ENCODE measurements around the gene PRG2.

PRG2 gene, protein sequence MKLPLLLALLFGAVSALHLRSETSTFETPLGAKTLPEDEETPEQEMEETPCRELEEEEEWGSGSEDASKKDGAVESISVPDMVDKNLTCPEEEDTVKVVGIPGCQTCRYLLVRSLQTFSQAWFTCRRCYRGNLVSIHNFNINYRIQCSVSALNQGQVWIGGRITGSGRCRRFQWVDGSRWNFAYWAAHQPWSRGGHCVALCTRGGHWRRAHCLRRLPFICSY
- 0 to 0.32 (median 0.19) reads per million in 3 experiments for total RNA-seq

- no peak for DNase-seq
These were observed at the start of gene PRG2 for GRCh38 chr11:57390535-57390934. PRG2 (minus strand) TSS chr11:57390650; CDS start chr11:57389944, 706 bp downstream.

- no peak for DNase-seq
These were observed 49.3 kb upstream of the PRG2 start for GRCh38 chr11:57439786-57440185.

DNA sequence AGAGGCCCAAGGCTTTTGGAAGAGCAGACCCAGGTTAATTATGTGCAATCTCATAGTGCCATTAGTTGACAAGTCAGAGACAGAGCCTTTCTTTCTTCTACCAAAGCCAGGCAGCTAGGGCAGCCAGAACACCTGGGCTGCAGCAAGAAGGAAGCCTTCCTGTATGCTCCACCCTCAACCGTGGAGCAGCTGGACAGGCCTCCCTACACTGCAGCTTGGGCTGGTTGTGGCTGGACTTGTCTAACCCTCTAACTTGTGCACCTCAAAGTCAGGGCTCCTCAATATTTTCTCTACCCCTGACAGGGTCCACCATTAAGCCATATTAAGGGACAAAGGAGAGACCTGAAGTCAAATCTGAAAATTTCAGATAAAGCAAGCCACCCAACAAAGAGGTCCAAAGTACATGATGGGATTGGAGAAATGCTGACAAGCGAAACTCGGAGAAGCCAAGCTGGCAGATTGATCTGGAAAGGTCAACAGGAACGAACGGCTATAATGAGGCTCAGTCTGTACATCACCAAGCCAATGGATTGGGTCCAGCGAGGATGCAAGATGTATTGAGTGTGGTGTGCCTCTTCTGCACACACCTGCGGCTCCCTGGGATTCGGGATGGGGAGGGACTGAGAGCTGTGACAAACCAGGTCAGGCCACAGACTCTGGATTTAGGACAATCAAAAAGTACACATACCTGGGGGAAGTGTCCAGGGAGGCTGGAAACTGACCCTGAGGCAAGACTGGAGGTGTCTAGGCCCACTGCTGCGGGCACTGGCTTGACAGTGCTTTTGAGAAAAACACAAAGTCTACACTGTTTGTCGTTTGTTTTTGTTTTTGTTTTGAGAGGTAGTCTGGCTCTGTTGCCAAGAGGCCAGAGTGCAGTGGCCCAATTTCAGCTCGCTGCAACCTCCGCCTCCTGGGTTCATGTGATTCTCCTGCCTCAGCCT lies 48.2 kb upstream of the PRG2 start:
- DNase-seq: no peak

GRCh38 chr11:57436031-57436430 lies 45.6 kb upstream of the PRG2 start:
- DNase-seq: no peak

DNA sequence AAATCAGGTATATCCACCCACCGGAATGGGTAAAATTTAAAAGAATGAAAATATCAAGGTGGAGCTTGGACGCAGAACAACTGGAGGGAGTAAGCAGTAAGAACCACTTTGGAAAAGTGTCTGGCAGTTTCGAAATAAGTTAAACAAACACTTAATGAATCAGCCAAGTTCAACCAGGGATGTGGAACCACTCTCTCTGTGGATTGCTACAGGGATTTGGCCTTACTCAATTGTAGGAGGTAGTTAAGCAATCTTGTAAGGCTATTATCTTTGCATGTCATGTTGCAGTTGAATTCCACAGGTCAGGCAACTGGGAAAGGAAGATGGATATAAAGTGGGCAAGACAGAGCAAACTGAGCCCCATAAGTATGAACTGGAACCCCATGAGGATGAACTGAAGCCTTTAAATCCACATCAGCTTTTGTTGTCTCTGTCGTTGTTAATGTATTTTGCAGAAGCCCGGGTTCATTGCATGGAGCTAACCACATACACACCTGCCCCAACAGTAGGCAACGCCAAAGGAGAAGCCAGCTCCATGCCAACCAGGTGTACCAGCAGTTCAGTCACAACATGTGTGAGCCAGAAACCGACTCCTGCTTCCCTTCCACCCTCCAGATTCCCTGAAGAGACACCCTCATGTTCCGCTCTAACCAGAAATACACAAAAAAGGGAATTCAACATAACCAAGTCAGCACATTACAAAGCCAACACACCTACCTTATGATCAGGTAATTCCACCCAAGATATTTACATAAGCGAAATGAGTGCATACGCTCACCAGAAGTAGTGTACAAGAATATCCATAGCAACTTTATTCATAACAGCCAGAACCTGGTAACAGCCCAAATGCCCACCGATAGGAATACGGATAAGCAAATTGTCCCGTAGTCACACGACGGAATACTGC lies 44.4 kb upstream of the PRG2 start:
- no peak for DNase-seq

DNA sequence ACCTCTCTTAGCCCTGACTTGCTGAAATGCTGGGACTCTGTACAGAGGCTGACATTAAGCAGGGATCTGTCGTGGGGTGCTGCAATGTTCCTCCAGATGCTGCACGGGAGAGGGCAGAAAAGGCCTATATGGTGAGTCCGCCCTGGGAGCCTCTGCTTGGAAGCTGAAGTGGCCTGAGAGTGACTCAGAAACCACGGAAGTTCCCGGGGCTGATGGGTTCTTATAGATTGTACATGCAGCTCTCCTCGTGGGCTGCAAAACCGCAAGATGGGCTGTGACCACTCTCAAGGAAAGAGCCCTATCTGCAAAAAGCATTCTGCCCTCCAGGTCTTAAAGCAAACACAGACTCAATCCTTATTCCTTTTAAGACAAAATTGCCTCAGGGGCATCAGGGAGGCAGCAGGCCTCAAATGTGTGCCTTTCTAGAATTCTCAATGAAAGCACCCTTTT lies 42.3 kb upstream of the PRG2 start:
- DNase-seq: no peak

DNA sequence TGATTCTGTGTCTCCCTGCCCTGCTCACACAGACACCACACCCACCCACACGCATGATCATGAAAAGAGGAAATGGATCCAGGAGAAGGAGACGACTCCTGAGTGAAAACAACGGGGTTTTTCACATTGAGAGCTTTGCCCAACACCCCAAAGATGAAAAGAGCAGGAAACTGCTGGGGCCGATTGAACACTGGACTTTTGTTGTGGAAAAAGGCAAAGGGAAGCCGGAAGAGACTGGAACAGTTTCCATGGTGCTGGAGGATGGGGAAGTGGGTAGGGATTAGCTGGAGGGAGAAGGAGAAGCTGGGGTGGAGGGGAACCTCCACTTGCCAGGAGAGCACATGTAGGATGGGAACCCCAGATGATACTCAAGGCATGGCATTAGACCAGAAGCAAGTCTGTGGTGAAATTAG lies 41.7 kb upstream of the PRG2 start:
- no peak for DNase-seq

DNA sequence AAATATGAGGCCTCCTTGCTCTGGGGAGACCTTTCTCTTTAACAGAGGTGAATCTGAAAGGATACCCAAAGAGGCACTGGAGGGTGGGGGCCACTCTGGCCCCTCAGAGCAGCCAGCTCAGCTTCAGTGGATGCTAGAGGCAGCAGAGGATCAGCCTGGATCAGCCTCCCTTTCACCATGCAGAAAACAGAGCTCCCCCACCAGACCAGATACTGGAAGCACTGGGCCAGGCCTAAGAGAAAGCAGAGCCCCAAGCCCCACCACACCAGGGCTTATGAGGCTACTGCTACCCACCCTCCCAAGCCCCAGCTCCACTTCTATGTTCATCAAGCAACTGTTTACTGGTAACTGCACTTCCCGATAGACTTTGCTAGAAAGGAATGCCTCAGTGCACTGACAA lies 40.5 kb upstream of the PRG2 start:
- no peak for DNase-seq

GRCh38 chr11:57429946-57430345 lies 39.5 kb upstream of the PRG2 start:
- DNase-seq: no peak

GRCh38 chr11:57428643-57429042 lies 38.2 kb upstream of the PRG2 start:
- no peak for DNase-seq

- no peak for DNase-seq
These were observed 37.3 kb upstream of the PRG2 start for GRCh38 chr11:57427727-57428082.

DNA sequence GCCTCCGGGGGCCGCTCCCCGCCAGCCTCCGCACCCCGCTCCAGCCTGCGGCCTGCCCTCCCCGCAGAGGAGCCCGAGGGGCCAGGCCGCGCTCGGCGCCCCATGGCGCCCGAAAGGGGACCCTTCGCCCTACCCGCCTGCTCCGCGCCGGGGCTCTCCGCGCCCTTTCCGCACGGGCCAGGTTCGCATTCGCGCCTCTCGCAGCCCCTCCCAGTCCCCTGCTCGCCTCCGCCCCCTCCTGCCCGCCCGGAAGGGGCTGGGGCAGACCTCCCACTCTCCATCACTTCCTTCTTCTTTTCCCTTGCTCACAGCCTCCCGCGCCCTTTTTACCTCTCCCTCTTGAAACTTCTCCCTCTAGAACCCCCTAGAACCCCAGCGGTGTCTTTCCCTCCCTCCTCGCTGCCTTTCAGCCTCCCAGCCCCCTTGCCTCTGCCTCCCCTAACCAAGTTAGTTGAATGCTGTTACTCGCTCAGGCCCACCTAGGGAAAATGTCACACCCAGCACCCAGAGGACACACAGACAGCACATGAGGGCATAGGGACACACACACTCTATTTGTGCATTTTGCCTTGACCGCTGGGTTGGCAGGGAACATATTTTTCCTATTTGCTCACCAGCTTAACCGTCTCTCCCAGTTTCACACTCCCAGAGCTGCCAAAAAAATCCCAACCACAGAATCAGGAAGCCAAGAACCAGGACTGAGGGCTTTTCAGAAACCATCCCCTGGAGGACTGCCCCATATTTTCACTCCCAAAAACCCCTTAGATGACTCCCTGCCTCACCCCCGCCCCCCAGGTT lies 36.7 kb upstream of the PRG2 start, which contains the start of gene SLC43A3:
Gene SLC43A3, minus strand, starts transcription at position 193 of the 798 bp plus-strand sequence. CDS start 949 bp downstream, outside the sequence.
- peak; percentile 25 for DNase-seq

GRCh38 chr11:57426439-57426928 lies 36.0 kb upstream of the PRG2 start:
- peak; percentile 2 for DNase-seq

- no peak for DNase-seq
These were observed 35.4 kb upstream of the PRG2 start for GRCh38 chr11:57425565-57426438.

DNA sequence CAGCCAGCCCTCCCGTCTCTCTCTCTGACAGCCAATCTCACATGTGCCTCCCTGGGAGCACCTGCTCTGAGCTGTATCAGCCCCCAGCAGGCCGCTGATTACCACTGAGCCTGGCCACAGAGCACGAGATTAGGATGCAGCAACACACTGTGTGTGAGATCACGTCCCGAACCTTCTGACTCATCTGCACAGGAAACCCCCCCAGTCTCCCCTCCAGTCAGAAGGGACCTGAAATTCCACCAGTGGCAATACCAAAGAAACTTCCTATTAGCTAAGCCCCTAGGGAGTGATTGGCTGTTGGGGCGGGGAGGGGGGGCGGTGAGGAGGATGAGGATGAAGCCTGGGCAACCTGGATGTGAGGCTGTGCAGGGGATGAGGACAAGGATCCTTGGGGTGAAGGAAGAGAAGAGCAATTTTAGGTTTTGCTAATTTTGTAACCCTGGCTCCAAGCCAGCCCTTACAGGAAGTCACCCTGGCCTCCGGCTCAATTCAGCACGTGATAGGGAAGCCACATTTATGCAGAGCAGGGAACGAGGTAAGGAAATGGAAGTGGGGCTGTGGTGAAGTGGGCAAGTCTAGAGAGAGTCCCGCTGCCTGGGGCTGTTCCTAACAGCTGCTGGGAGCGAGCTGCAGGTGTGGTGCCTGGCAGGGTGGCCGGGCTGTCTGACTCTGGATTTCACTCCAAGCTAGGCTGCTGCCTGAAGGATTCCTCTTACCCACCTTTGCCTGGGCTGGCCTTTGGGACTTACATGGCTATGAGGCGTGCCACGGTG lies 34.5 kb upstream of the PRG2 start:
- DNase-seq: peak; percentile 75

DNA sequence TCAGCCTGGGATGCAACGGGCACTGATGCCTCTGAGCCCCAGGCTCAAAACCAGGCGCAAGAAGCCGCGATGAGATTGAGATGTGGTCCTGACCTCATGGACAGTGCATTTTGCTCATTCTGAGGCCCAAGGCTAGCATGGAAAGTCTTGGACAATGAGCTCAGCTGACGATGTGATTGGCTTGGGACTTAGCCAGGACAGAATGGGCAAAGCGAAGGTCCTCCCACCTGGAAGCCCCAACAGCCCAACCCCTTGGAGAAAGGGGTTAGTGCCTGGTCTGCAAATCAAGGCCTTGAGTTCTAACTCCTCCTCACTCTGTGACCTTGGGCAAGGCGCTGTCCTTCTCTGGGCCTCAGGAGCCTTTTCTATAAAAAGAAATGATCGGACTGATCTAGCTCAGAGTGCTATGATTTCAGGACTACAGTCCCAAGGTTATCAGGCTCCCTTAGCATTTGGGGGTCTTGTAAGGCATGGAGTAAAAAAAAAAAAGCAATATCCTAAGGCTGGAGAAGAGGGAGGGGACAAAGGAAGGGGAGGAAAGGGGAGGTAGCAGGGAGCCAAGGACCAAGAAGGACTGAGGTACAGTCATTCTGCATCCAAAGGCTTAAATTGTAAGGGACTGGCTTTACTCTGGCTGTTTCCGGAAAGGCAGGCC lies 33.8 kb upstream of the PRG2 start:
- DNase-seq: no peak

GRCh38 chr11:57422669-57423068 lies 32.2 kb upstream of the PRG2 start:
- no peak for DNase-seq

- no peak for DNase-seq
These were observed 31.4 kb upstream of the PRG2 start for GRCh38 chr11:57421805-57422204.

- no peak for DNase-seq
These were observed 30.6 kb upstream of the PRG2 start for GRCh38 chr11:57421066-57421465.
